Calu3 (cell line): ENCODE results near the gene LTA4H. TPM values are rescaled to one million over a fixed set of nuclear protein-coding genes. Genes with fewer than 3 reads are reported as not detected.

Experiments
- BruUV-seq: library from RNA; stranded (reverse); fragments of 400-500 nt; replicated peaks from 2 replicates; lab custom pipeline; 2021; lab: Mats Ljungman, UMichigan
- CTCF ChIA-PET: fragments of 300-600 bp; sonication (Branson Sonifier 250); formaldehyde crosslinking; loops from one replicate; lab custom pipeline; 2022; ENCODE audit warnings: antibody characterized with exemption; lab: Charles Lee
- DNase-seq: peaks from one replicate; pipeline ENCODE4 v3.0.0; 2022
- H3K27ac Mint-ChIP-seq: one replicate; pipeline ENCODE4 v1.8.0; 2022; ENCODE audit warnings: mixed read lengths; ENCODE audit not compliant: unreplicated experiment
- H3K27me3 Mint-ChIP-seq: one replicate; pipeline ENCODE4 v1.8.0; 2022; ENCODE audit warnings: mixed read lengths; ENCODE audit not compliant: unreplicated experiment
- H3K36me3 Mint-ChIP-seq: one replicate; pipeline ENCODE4 v1.8.0; 2022; ENCODE audit warnings: mild to moderate bottlenecking, moderate library complexity, mixed read lengths; ENCODE audit not compliant: insufficient read depth, unreplicated experiment
- H3K4me1 Mint-ChIP-seq: one replicate; pipeline ENCODE4 v1.8.0; 2022; ENCODE audit warnings: mild to moderate bottlenecking, low read depth, mixed read lengths; ENCODE audit not compliant: unreplicated experiment
- H3K4me3 Mint-ChIP-seq: one replicate; pipeline ENCODE4 v1.8.0; 2022; ENCODE audit warnings: mild to moderate bottlenecking, low read depth, moderate library complexity, mixed read lengths; ENCODE audit not compliant: unreplicated experiment
- H3K9me3 Mint-ChIP-seq: one replicate; pipeline ENCODE4 v1.8.0; 2022; ENCODE audit warnings: low read depth, mixed read lengths; ENCODE audit not compliant: unreplicated experiment
- intact Hi-C: fragments of 100-400 bp; cut with micrococcal nuclease; formaldehyde crosslinking; loops from one replicate; pipeline ENCODE4 v1.10.0; 2022; ENCODE audit not compliant: unreplicated experiment
- total RNA-seq: library from RNA; stranded (reverse); gene quantifications from 2 replicates; pipeline ENCODE4 v1.2.3, GENCODE V29; 2022
- TF ChIP-seq, protein P1 (sequence below): fragments of 200-600 bp; IDR thresholded peaks from one replicate; pipeline ENCODE4 v1.8.0; 2022; ENCODE audit warnings: antibody characterized with exemption; ENCODE audit not compliant: unreplicated experiment

Gene LTA4H
- total RNA-seq, 1 experiment from 2014 or later = 105 TPM

DNA sequence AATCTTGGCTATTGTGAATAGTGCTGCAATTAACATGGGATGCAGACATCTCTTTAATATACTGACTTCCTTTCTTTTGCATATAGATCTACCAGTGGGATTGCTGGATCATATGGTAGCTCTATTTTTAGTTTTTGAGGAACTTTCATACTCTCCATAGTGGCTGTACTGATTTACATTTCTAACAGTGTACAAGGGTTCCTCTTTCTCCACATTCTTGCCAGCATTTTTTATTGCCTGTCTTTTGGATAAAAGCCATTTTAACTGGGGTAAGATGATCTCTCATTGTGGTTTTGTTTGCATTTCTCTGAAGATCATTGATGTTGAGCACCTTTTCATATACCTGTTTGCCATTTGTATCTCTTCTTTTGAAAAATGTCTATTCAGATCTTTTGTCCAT lies 83.9 kb downstream of the LTA4H start:
- CTCF ChIA-PET = interaction anchor here (0.9 kb wide), 1 partner anchor 35 kb away, joined by 3 read pairs; no protein-coding TSS in a partner anchor
- Mint-ChIP-seq H3K36me3 (no peaks in the 10 kb centered on the region), H3K27ac (no peak overlapping the region), H3K4me3 (no peak overlapping the region), H3K27me3 (peaks cover 39% of the 10 kb centered on the region), H3K4me1 (no peaks in the 10 kb centered on the region), H3K9me3 (peaks cover 2% of the 10 kb centered on the region)
- no TSS peak for BruUV-seq
- no peak for DNase-seq
- TF ChIP-seq, protein P1, sequence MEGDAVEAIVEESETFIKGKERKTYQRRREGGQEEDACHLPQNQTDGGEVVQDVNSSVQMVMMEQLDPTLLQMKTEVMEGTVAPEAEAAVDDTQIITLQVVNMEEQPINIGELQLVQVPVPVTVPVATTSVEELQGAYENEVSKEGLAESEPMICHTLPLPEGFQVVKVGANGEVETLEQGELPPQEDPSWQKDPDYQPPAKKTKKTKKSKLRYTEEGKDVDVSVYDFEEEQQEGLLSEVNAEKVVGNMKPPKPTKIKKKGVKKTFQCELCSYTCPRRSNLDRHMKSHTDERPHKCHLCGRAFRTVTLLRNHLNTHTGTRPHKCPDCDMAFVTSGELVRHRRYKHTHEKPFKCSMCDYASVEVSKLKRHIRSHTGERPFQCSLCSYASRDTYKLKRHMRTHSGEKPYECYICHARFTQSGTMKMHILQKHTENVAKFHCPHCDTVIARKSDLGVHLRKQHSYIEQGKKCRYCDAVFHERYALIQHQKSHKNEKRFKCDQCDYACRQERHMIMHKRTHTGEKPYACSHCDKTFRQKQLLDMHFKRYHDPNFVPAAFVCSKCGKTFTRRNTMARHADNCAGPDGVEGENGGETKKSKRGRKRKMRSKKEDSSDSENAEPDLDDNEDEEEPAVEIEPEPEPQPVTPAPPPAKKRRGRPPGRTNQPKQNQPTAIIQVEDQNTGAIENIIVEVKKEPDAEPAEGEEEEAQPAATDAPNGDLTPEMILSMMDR = no peak
- intact Hi-C loops = no loop called here

Other genes starting within 250 kb of the LTA4H start
- 68.4 and 76.5 TPM in 2 replicates for gene NTN4, start 244.8 kb downstream of the LTA4H start, total RNA-seq
- 49.7 and 55.4 TPM in 2 replicates for gene SNRPF, start 176.6 kb downstream of the LTA4H start, total RNA-seq
- gene CCDC38, start 93.0 kb downstream of the LTA4H start, total RNA-seq = 0.24 TPM in 1 of 2 replicates, not detected in the other
- gene AMDHD1, start 92.3 kb downstream of the LTA4H start, total RNA-seq = 1.2 and 1.6 TPM in 2 replicates
- gene HAL, start 39.2 kb downstream of the LTA4H start, total RNA-seq = 1.4 TPM in 2 replicates
- 25.6 and 34.1 TPM in 2 replicates for gene ELK3, start 158.8 kb upstream of the LTA4H start, total RNA-seq